Spleen (tissue), 7 donors: ENCODE measurements around the gene AMN.

ENCODE experiments used
- CTCF ChIP-seq, 11 experiments: fragments of 200-600 bp in 7 of 11; fragments of 450-650 bp in 4 of 11; sonication (generic) in 4 of 11; IDR thresholded peaks in 8 of 11; conservative IDR thresholded peaks in 3 of 11; 1 replicate in 7 of 11; 2 replicates in 4 of 11; pipeline versions ENCODE4 v1.4.0 to v1.8.0; 2016 to 2021; ENCODE audit warnings: antibody characterized with exemption in 11 of 11, inconsistent platforms in 4 of 11, mild to moderate bottlenecking in 1 of 11
- POLR2A ChIP-seq, 3 donors: fragments of 450-650 bp; IDR thresholded peaks; one replicate each; pipeline ENCODE4 v1.5.1; 2017; ENCODE audit warnings: antibody characterized with exemption in 3 of 3, mild to moderate bottlenecking in 1 of 3
- POLR2AphosphoS5 ChIP-seq, 3 donors: sonication (generic); formaldehyde crosslinking; IDR thresholded peaks; one replicate each; pipeline ENCODE4 v1.5.1; 2017; ENCODE audit warnings: antibody characterized with exemption in 3 of 3
- donor health status: DM: no; HTN: no; CAD: no; lungs with moderate emphysema.
- donor health status: DM: no; HTN: no; CAD: no.
- donor health status: DM: no; HTN: no; CAD: no.

DNA sequence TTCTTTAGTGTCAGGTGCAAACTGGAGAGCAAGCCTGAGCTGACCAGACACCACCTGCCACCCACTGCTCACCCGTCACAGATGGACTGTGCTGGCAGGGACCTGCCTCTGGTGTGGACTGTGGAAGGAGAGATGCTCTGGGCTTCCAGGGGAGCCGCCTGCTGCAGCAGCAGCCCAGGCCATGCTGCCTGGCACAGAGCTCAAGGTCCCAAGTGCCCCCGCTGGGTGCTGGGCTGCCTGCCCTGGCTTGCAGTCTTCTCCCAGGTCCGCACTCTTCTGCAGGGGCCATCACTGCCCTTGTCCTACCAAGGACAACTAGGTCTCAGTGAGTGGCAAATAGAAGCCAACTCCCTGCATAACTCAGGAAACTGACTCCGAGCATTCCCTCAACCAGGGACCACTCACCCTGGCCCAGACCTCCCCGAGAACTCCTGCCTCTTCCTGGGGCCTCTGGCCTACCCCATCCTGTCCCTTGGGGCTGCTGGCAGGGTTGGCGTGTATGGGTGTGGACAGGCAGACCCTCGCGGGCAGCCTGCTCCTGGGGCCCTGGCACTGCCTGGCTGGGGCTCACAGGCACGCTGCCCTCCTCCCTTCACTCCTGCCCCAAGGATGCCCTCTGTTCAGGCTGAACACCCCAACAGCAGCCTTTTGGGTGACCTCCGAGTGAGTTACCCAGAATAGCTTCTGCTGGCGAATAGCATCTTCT is 9.3 kb downstream of the AMN start:
- TF ChIP-seq CTCF (IDR thresholded peaks at IDR 0.05 in 8 of 11, conservative IDR thresholded peaks at IDR 0.05 in 3 of 11) (no peak), POLR2A (IDR thresholded peaks at IDR 0.05) (no peak), POLR2AphosphoS5 (IDR thresholded peaks at IDR 0.05) (no peak)
